HG03025 (cell line): ENCODE measurements around the gene ARHGAP26.

Experiments used
- ATAC-seq: cut with Tn5 transposase; IDR thresholded peaks from one replicate; pipeline ENCODE4 v1.9.1; 2021; ENCODE audit warnings: mild to moderate bottlenecking, moderate library complexity; ENCODE audit not compliant: unreplicated experiment, low FRiP score

The ARHGAP26 gene

DNA sequence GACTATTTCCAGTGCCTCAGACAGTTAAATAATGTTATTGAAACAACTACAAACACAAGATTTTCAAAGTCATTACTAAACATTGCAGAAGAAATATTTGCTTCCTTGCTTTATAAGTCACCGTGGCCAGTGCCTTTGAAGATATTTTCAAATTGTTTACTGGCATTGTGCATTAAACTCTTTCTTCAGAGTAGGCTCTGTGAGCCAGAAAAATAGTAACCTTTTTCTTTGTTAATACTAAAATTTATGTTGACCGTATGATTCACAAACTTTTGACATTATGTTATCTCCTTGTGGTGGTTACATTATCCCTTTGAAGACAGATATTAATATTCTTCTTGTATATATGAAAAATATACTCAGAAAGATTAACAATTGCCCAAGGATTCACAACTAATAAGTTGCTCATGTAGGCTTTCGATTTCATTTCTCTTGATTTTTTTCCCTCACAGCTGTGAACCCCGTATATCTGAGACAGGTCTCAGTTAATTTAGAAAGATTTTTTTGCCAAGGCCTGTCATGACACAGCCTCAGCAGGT lies 493.2 kb downstream of the ARHGAP26 start:
- no peak for ATAC-seq

DNA sequence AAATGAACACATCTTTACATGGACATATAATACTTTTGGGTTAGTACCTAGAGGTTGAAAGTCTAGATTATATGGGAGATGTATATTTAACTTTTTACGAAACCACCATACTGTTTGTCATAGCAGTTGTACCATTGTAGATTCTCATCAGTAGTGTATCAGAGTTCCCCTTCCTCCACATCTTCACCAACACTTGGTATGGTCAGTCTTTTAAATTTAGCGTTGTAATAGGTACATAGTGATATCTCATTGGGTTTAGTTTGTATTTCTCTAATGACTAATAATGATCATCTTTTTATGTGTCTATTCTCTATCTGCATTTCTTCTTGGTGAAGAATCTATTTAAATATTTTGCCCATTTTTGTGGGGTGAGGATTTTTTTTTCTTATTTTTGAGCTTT lies 495.8 kb downstream of the ARHGAP26 start:
- ATAC-seq, result no peak

DNA sequence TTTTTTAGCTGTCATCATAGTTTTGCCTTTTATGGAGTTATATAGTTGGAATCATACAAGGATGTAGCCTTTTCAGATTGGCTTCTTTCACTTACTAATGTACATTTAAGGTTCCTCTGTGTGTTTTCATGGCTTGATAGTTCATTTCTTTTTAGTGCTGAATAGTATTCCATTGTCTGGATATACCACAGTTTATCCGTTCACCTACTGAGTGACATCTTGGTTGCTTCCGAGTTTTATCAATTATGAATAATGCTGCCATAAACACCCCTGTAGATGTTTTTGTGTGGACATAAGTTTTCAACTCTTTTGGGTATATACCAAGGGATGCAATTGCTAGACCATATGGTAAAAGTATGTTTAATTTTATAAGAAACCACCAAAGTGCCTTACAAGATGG lies 497.0 kb downstream of the ARHGAP26 start:
- ATAC-seq, result no peak

DNA sequence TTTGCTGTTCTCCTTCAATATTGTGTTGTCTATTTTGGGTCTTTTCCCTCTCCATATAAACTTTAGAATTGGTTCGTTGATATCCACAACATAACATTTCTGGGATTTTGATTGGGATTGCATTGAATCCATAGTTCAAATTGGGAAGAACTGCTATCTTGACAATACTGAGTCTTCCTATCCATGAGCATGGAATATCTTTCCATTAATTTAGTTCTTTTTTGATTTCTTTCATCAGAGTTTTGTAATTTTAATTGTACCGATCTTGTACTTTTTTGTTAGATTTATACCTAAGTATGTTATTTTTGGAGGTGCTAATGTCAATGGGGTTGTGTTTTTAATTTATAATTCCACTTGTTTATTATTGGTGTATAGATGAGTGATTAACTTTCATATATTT lies 498.2 kb downstream of the ARHGAP26 start:
- no peak for ATAC-seq

DNA sequence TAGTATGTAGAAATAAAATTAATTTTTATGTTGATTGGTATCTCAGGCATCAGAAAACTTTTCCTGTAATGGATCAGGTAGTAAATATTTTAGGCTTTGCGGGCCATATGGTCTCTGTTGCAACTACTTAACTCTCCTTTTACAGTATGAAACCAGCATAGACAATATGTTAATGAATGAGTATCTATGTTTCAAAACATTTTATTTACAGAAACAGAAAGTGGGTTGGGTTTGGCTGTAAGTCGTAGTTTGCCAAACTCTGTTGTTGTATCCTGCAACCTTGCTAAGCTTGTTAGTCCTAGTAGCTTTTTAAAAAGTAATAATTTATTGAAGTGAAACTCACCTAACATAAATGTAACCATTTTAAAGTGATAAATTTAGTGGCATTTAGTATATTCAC lies 501.3 kb downstream of the ARHGAP26 start:
- no peak for ATAC-seq

DNA sequence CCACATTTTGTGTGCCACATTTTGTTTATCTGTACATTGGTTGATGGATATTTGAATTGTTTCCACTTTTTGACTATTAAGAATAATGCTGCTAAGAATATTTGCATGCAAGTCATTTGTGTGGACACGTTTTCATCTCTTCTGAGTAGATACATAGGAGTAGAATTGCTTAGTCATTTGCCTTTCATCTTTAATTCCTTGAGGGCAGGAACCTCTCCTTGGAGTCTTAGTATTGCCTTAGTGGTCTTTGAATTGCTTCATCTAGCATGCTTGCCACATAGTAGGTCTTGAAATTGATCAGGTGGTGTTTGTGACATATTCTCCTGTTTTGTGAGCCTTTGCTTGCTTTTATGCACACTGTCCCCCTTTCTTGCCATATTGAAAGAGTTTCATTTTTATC lies 504.8 kb downstream of the ARHGAP26 start:
- ATAC-seq, result no peak

DNA sequence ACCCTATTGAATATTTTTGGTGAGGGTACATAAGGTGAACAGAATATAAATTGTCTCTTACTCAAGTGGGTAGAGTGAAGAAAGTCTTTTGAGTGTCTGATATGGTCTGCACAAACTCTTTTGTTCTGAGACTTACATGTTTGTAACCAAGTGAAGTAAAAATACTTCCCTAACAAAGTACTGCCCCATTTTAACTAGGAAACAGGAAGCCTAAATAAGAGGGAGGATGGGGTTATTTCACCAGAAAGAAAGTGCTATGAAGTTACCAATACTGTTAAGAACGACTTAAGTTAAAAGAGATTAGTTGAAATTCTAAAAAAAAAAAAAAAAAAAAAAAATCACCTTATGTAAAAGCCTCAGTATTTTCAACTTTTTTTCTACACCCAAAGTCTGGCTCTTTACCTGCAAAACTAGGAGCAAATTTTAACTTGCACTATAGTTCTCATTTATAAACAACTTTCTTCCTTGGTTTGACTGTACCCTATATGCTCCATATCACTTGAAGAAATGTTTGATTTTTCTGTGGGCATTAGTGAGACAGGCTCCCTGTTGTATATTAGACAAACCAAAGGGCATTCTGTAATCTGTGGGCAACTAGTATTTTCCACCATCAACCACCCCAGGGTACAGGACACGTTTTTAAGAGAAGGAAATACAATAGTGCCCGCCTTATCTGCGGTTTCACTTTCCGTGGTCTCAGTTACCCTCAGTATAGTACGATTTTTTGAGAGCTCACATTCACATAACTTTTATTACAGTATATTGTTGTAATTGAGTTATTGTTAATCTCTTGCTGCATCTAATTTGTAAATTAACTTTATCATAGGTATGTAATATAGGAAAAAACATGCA lies 505.6 kb downstream of the ARHGAP26 start:
- ATAC-seq, result no peak

DNA sequence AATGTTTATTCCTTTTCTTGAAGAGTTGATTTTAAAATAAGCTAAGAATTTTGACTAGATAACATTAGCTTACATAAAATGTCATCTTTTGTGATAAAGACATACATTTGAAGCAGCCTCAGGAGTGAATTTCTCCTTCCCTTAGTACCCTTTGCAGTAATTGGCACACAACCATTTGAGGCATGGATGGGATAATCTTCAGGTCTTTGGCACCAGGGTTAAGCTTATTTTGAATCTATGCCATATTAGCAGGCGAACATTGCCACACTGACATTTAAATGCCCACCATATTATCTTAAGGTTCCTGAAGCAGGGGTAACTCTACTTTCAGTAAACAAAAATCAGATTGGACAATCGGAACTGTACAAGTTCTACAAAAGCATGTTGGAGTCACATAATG lies 507.4 kb downstream of the ARHGAP26 start:
- no peak for ATAC-seq
